GM06990 (cell line): Measurements from ENCODE around the gene C2CD4D.
"Not testable (repeated sequence)": the region's sequence is repeated elsewhere in the genome, so short reads cannot be mapped to it uniquely, and the experiment has no call there.

ENCODE experiments used
- DNase-seq: peaks from one replicate; pipeline ENCODE4 v3.0.0-alpha.2; 2011; ENCODE audit not compliant: insufficient read length; ENCODE audit errors: extremely low read depth
- H3K27me3 ChIP-seq: replicated peaks from 2 replicates; pipeline ENCODE4 v1.6.0; 2011; ENCODE audit warnings: low read length; ENCODE audit not compliant: control insufficient read depth, insufficient read depth
- H3K36me3 ChIP-seq: 2 replicates; pipeline ENCODE4 v1.5.1; 2011; ENCODE audit warnings: low read length; ENCODE audit not compliant: control insufficient read depth, insufficient read depth
- H3K4me3 ChIP-seq: replicated peaks from 2 replicates; pipeline ENCODE4 v1.5.1; 2011; ENCODE audit warnings: low read depth, mild to moderate bottlenecking, control low read depth, low read length
- TF ChIP-seq, protein P1 (sequence below): IDR thresholded peaks from 2 replicates; pipeline ENCODE4 v1.5.1; 2011; ENCODE audit warnings: low read length, control low read depth, mild to moderate bottlenecking, inconsistent platforms; ENCODE audit not compliant: insufficient read depth, poor library complexity, severe bottlenecking

The C2CD4D gene

DNA sequence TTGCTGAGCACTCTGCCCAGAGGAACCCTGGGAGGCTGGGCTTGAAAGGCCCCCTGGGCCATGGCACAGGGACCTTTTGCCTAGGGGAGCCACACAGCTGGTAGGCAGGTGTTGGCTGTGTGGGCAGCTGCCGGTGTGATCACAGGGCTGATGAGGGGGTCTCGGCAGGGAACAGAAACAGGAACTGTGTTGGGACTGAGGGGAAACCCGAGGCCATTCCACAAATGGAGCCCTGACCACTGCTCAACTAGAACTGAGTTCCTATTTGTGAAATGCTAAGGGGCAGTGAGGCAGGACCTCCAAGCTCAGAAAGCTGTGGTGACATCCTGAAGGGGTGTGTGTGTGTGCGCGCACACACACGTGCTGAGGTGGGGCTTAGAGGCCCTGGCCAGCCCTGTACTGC, 20.3 kb upstream of the C2CD4D start:
- Histone ChIP-seq H3K27me3 (no peaks in the 10 kb centered on the region; the same call in none of the 2 replicates), H3K4me3 (no peak overlapping the region), H3K36me3 (no peaks in the 10 kb centered on the region)
- DNase-seq = no peak
- TF ChIP-seq, protein P1, sequence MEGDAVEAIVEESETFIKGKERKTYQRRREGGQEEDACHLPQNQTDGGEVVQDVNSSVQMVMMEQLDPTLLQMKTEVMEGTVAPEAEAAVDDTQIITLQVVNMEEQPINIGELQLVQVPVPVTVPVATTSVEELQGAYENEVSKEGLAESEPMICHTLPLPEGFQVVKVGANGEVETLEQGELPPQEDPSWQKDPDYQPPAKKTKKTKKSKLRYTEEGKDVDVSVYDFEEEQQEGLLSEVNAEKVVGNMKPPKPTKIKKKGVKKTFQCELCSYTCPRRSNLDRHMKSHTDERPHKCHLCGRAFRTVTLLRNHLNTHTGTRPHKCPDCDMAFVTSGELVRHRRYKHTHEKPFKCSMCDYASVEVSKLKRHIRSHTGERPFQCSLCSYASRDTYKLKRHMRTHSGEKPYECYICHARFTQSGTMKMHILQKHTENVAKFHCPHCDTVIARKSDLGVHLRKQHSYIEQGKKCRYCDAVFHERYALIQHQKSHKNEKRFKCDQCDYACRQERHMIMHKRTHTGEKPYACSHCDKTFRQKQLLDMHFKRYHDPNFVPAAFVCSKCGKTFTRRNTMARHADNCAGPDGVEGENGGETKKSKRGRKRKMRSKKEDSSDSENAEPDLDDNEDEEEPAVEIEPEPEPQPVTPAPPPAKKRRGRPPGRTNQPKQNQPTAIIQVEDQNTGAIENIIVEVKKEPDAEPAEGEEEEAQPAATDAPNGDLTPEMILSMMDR = no peak

GRCh38 chr1:151858886-151859665, 19.5 kb upstream of the C2CD4D start:
- TF ChIP-seq, protein P1 = no peak
- no peak for DNase-seq
- no peak overlapping the region for H3K4me3 ChIP-seq
- no peaks in the 10 kb centered on the region for H3K36me3 ChIP-seq
- no peaks in the 10 kb centered on the region for H3K27me3 ChIP-seq

- Histone ChIP-seq H3K36me3 (no peaks in the 10 kb centered on the region), H3K27me3 (no peaks in the 10 kb centered on the region), H3K4me3 (no peak overlapping the region)
- no peak for DNase-seq
- TF ChIP-seq, protein P1 = no peak
Observed at GRCh38 chr1:151858030-151858746, 18.6 kb upstream of the C2CD4D start.

- no peak for DNase-seq
- no peak overlapping the region for H3K4me3 ChIP-seq
- H3K36me3 ChIP-seq = no peaks in the 10 kb centered on the region
- H3K27me3 ChIP-seq = no peaks in the 10 kb centered on the region
- TF ChIP-seq, protein P1 = no peak
Observed at GRCh38 chr1:151855933-151856332, 16.3 kb upstream of the C2CD4D start.

GRCh38 chr1:151855516-151855915, 15.9 kb upstream of the C2CD4D start:
- H3K36me3 ChIP-seq, DNase-seq, H3K4me3 ChIP-seq, H3K27me3 ChIP-seq: not testable (repeated sequence)

DNA sequence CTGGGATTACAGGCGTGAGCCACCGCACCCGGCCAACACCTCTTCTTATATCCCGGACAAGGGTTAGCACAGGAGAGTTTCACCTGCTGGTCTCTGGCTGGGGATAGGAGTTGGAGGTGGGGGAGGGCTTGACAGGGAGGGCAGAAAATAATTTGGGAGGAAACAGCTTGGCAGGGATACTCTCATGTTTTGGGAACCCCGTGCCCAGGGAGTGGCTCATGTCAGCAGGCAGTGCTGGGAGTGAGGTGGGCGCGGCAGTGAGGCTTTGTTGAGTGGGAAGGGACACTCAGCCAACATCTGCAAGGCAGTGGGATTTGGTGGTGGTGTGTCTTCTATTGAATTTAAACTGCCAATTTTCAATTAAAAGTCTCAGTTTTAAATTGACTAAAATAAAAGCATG, 15.0 kb upstream of the C2CD4D start:
- no peaks in the 10 kb centered on the region for H3K27me3 ChIP-seq
- DNase-seq = no peak
- TF ChIP-seq, protein P1 = no peak
- H3K4me3 ChIP-seq = no peak overlapping the region
- no peaks in the 10 kb centered on the region for H3K36me3 ChIP-seq
